RPMI7951 (cell line): ENCODE data around the gene MFAP2. TPM values are rescaled to one million over a fixed set of nuclear protein-coding genes. Genes with fewer than 3 reads are reported as not detected.
"Not testable (repeated sequence)": the region's sequence is repeated elsewhere in the genome, so short reads cannot be mapped to it uniquely, and the experiment has no call there.

ENCODE experiments used
- DNase-seq: peaks from one replicate; pipeline ENCODE4 v3.0.0-alpha.2; 2012; ENCODE audit warnings: low read depth
- total RNA-seq: library from RNA; depleted of rRNA; stranded (reverse); fragments of >200 nt; shearing (Covaris generic); gene quantifications from 2 replicates; pipeline ENCODE4 v1.2.3, GENCODE V29; 2014; rRNA removed

Gene MFAP2
- total RNA-seq, 1 experiment from 2014 or later = 14.5 TPM

GRCh38 chr1:16929146-16930041 is 51.0 kb downstream of the MFAP2 start:
- DNase-seq = not testable (repeated sequence)

DNA sequence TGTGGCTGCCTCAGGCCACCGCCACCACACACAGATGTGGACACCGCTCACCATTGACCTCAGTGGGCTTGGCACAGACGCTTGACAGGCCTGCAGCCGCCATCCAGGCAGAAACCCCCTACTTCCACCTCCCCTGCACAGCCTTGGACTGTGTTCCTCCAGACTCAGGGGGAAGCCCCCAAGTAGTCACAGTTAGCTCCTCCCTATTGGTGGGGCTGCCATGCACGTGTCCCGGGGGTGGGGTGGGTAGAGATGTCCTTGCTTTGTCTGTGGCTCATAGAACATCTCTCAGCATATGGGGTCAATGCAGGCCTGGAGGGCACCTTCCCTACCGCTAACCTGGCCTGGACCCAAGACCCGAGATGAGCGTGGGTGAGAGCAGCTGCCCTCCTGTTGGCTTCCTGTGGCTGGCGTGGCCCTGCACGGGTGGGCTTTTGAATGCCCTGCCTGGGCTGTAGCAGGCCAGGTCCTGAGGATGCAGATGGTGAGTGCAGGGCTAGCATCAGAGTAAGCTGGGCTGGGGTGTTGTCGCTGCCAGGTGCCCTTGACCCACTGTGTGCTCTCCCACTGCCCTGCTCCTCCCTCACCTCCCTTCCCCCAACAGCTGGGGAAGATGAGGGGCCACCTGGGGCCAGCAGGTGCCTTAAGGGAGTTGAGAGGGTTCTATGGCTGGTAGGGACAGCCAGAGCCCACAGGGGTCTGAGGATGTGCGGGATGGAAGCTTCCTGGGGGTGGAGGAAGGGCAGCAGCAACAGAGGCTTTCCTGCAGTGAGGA is 52.5 kb downstream of the MFAP2 start:
- DNase-seq = no peak

DNA sequence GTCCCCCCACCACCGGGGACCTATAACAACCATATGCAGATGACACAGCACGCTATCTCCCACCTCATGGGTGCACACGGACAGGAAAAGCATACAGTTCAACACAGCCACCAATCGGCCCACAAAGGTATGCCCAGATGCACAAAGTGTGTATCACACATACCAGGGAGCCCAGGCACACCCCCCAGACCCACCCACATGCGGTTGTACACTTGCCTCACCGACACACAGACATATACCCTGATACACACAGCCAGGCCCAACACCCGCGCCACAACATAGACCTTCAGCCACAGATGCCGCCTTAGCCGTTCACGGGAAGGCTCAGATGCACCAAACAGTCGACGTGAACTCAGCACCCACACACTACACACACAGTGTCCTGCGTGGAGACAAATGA is 53.2 kb downstream of the MFAP2 start:
- no peak for DNase-seq

DNA sequence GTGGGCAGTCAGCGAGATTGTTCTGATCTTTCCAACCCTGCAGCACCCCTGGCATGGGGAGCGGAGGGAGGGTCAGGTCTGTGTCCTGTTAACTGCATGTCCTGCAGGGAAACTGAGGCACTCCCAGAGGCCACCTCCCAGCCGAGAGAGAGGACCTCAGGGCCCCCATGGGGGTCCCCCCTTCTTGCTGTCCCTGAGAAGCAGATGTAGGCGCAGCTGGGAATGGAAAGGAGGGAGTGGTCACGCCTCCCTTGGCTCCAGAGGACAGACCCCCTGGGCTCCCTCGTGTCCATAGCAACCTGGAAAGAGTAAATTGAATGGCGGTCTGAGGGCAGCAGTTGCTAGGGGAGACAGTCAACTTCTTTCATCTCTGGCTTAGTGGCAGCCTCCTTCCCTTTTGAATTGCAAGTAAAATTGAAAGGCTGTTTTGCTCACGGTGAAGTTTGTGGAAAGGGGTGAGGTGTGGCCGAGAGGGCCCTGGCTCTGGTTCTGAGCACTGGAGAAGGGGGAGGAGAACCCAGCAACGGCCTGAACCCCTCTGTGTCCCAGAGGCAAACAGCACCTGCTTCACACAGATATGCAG is 53.8 kb downstream of the MFAP2 start:
- no peak for DNase-seq

- DNase-seq = no peak
Measured at GRCh38 chr1:16925635-16926490, 54.6 kb downstream of the MFAP2 start.

DNA sequence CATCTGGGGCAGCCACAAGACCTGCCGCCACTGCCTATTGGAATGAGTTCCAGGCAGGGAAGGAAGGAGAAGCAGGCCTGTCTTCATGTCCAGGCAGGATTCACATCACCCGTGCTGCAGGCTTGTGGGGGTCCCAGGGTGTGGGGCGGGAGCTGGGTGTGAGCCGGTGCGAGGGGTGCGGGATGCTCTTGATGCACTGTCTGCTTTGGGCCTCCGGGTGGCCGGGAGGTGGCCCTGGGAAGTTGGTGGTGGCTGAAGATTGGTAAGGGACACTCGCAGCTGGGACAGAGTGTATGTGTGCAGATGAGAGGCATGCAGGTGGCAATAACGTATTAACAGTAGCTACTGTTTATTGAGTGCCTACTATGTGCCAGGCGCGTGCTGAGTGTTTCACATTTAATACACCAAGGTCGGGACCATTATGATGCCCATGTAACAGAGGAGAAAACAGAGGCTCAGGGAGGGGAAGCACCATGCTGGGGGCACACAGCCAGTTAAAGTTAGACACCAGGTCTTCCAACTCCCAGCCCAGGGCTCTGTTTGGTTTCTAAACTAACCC is 55.4 kb downstream of the MFAP2 start:
- no peak for DNase-seq

Other genes starting within 250 kb of the MFAP2 start
- gene RNU1-4, start 240.1 kb downstream of the MFAP2 start, total RNA-seq = under 0.01 TPM in 1 of 2 replicates, not detected in the other
- gene RNU1-2, start 84.6 kb downstream of the MFAP2 start, total RNA-seq = under 0.01 TPM in 1 of 2 replicates, not detected in the other
- gene CROCC, start 58.7 kb downstream of the MFAP2 start, total RNA-seq = 5.4 and 5.6 TPM in 2 replicates
- 75.0 and 90.6 TPM in 2 replicates for gene ATP13A2, start 31.3 kb upstream of the MFAP2 start, total RNA-seq
- gene SDHB, start 73.4 kb upstream of the MFAP2 start, total RNA-seq = 284 and 314 TPM in 2 replicates
- gene PADI2, start 138.8 kb upstream of the MFAP2 start, total RNA-seq = 2.9 and 4.1 TPM in 2 replicates
- 1.9 and 2.4 TPM in 2 replicates for gene PADI1, start 224.5 kb upstream of the MFAP2 start, total RNA-seq